Prostate gland (tissue), 2 donors: ENCODE measurements around the gene ARHGAP32.

ENCODE experiments used
- POLR2A ChIP-seq: fragments of 450-650 bp; IDR thresholded peaks from one replicate; pipeline ENCODE4 v1.6.1; 2016; ENCODE audit warnings: antibody characterized with exemption, mild to moderate bottlenecking
- TF ChIP-seq, protein P1 (sequence below), 4 experiments: fragments of 200-600 bp in 2 of 4; fragments of 450-650 bp in 2 of 4; sonication (generic) in 2 of 4; IDR thresholded peaks; 1 replicate in 3 of 4; 2 replicates in 1 of 4; pipeline ENCODE4 v1.5.1; 2016 to 2019; ENCODE audit warnings: antibody characterized with exemption in 4 of 4, mild to moderate bottlenecking in 2 of 4, moderate library complexity in 2 of 4

DNA sequence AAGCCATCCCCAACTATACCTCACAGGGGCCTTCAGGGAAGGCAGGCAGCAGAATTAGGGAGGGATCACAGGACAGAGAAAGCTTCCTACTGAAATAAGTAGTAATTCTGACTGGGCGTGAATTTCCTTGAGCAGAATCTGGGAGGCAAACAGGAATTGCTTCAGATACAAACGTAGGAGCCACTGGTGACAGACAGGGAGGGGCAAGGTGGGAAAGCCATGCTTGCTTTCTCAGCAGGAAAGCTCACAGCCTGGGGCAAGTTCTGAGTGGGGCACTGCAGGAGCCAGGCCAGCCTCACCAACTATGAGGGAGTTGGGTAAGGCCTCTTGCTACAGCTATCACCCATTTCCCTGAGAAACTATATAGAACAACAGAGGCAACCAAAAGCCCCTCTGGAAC lies 43.6 kb downstream of the ARHGAP32 start:
- no peak for TF ChIP-seq POLR2A
- TF ChIP-seq, protein P1, sequence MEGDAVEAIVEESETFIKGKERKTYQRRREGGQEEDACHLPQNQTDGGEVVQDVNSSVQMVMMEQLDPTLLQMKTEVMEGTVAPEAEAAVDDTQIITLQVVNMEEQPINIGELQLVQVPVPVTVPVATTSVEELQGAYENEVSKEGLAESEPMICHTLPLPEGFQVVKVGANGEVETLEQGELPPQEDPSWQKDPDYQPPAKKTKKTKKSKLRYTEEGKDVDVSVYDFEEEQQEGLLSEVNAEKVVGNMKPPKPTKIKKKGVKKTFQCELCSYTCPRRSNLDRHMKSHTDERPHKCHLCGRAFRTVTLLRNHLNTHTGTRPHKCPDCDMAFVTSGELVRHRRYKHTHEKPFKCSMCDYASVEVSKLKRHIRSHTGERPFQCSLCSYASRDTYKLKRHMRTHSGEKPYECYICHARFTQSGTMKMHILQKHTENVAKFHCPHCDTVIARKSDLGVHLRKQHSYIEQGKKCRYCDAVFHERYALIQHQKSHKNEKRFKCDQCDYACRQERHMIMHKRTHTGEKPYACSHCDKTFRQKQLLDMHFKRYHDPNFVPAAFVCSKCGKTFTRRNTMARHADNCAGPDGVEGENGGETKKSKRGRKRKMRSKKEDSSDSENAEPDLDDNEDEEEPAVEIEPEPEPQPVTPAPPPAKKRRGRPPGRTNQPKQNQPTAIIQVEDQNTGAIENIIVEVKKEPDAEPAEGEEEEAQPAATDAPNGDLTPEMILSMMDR (IDR thresholded peaks at IDR 0.05), result no peak
